Neural progenitor cell (in vitro differentiated cells): ENCODE results near the gene RHNO1.

Source experiments
- EZH2 ChIP-seq: fragments of 200-600 bp; sonication (generic); IDR thresholded peaks from 2 replicates; pipeline ENCODE4 v1.6.1; 2017; ENCODE audit warnings: antibody characterized with exemption, mild to moderate bottlenecking, moderate library complexity
- EZH2phosphoT487 ChIP-seq: fragments of 200-600 bp; sonication (generic); IDR thresholded peaks from 2 replicates; pipeline ENCODE4 v1.6.1; 2017; ENCODE audit warnings: antibody characterized with exemption
- TF ChIP-seq, protein P1 (sequence below): fragments of 200-600 bp; sonication (generic); IDR thresholded peaks from 2 replicates; pipeline ENCODE4 v1.5.1; 2017; ENCODE audit warnings: antibody characterized with exemption, mild to moderate bottlenecking

GRCh38 chr12:2845280-2845679, 31.7 kb upstream of the RHNO1 start:
- TF ChIP-seq, protein P1, sequence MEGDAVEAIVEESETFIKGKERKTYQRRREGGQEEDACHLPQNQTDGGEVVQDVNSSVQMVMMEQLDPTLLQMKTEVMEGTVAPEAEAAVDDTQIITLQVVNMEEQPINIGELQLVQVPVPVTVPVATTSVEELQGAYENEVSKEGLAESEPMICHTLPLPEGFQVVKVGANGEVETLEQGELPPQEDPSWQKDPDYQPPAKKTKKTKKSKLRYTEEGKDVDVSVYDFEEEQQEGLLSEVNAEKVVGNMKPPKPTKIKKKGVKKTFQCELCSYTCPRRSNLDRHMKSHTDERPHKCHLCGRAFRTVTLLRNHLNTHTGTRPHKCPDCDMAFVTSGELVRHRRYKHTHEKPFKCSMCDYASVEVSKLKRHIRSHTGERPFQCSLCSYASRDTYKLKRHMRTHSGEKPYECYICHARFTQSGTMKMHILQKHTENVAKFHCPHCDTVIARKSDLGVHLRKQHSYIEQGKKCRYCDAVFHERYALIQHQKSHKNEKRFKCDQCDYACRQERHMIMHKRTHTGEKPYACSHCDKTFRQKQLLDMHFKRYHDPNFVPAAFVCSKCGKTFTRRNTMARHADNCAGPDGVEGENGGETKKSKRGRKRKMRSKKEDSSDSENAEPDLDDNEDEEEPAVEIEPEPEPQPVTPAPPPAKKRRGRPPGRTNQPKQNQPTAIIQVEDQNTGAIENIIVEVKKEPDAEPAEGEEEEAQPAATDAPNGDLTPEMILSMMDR: no peak
- TF ChIP-seq EZH2: no peak
- TF ChIP-seq EZH2phosphoT487: no peak
